HL-60/S4 treated with retinoic acid at 250 ng/mL for 4 days and 3 days (cell line): Measurements from ENCODE around the gene GABPB1.

Experiments used
- in situ Hi-C: fragments of 300-500 bp; cut with MboI; formaldehyde crosslinking; loops from 2 replicates; pipeline ENCODE4 v1.7.0; 2022; ENCODE audit warnings: low sequenced_read_pairs

Gene GABPB1

GRCh38 chr15:50246631-50247030 lies 108.4 kb downstream of the GABPB1 start:
- in situ Hi-C loops = no loop called here

GRCh38 chr15:50244959-50245624 lies 109.9 kb downstream of the GABPB1 start:
- in situ Hi-C loops = no loop called here

- in situ Hi-C loops = no loop called here
Observed at GRCh38 chr15:50244153-50244552, 110.8 kb downstream of the GABPB1 start.

- in situ Hi-C loops = no loop called here
Observed at GRCh38 chr15:50241684-50242450, 113.1 kb downstream of the GABPB1 start.

GRCh38 chr15:50238255-50238654 lies 116.7 kb downstream of the GABPB1 start:
- in situ Hi-C loops = no loop called here

- in situ Hi-C loops = no loop called here
Observed at GRCh38 chr15:50236433-50236832, 118.6 kb downstream of the GABPB1 start.

GRCh38 chr15:50235794-50236193 lies 119.2 kb downstream of the GABPB1 start:
- in situ Hi-C loops = no loop called here

- in situ Hi-C loops = no loop called here
Observed at GRCh38 chr15:50234764-50235163, 120.2 kb downstream of the GABPB1 start.

GRCh38 chr15:50233192-50233736 lies 121.7 kb downstream of the GABPB1 start:
- in situ Hi-C loops = no loop called here

GRCh38 chr15:50232791-50233190 lies 122.2 kb downstream of the GABPB1 start:
- in situ Hi-C loops = no loop called here

- in situ Hi-C loops = no loop called here
Observed at GRCh38 chr15:50231761-50232160, 123.2 kb downstream of the GABPB1 start.

- in situ Hi-C loops = no loop called here
Observed at GRCh38 chr15:50229336-50229735, 125.7 kb downstream of the GABPB1 start.

GRCh38 chr15:50228866-50229265 lies 126.1 kb downstream of the GABPB1 start:
- in situ Hi-C loops = no loop called here

GRCh38 chr15:50227076-50227475 lies 127.9 kb downstream of the GABPB1 start:
- in situ Hi-C loops = no loop called here

- in situ Hi-C loops = no loop called here
Observed at GRCh38 chr15:50225938-50226337, 129.1 kb downstream of the GABPB1 start.
